Lower lobe of right lung (tissue), 2 donors: ENCODE measurements around the gene WDR1. TPM values are rescaled to one million over a fixed set of nuclear protein-coding genes. Genes with fewer than 3 reads are reported as not detected.

Source experiments
- ATAC-seq, 2 donors: fragments of 200-7000 bp; cut with Tn5 transposase; one replicate each; pipeline ENCODE4 v1.9.1; 2020 to 2022; ENCODE audit warnings: mild to moderate bottlenecking in 2 of 2, moderate library complexity in 2 of 2
- DNase-seq: peaks from one replicate; pipeline ENCODE4 v3.0.0-alpha.2; 2020
- H3K27ac ChIP-seq: fragments of 200-600 bp; one replicate; pipeline ENCODE4 v1.8.0; 2022
- H3K27me3 ChIP-seq: fragments of 200-600 bp; one replicate; pipeline ENCODE4 v1.8.0; 2022; ENCODE audit warnings: low read depth
- H3K36me3 ChIP-seq: fragments of 200-600 bp; one replicate; pipeline ENCODE4 v1.8.0; 2022; ENCODE audit warnings: mild to moderate bottlenecking
- H3K4me1 ChIP-seq: fragments of 200-600 bp; one replicate; pipeline ENCODE4 v1.8.0; 2022
- H3K4me3 ChIP-seq: fragments of 200-600 bp; one replicate; pipeline ENCODE4 v1.8.0; 2022; ENCODE audit warnings: mild to moderate bottlenecking
- H3K9me3 ChIP-seq: fragments of 200-600 bp; one replicate; pipeline ENCODE4 v1.8.0; 2022
- CTCF ChIP-seq: fragments of 200-600 bp; IDR thresholded peaks from one replicate; pipeline ENCODE4 v1.8.0; 2022; ENCODE audit warnings: antibody characterized with exemption, mild to moderate bottlenecking
- intact Hi-C: fragments of 100-400 bp; cut with DNase I; formaldehyde crosslinking; loops from one replicate; pipeline ENCODE4 v1.11.0; 2022
- total RNA-seq: library from RNA; stranded (reverse); fragmentation: NEBNext Ultra II Directional; extraction: Animal tissue kit (Norgen Biotek cat#: 25700); gene quantifications from one replicate; pipeline ENCODE4 v1.2.1, GENCODE V29; 2021
- donor health status: DM: no; HTN: yes; CAD: no; lungs with severe emphysema.

WDR1 gene
- total RNA-seq, 1 donor from 2014 or later: 233 TPM

GRCh38 chr4:10140866-10141759 lies 24.5 kb upstream of the WDR1 start:
- intact Hi-C loops: no loop called here
- Histone ChIP-seq H3K27ac (no peak overlapping the region), H3K27me3 (no peaks in the 10 kb centered on the region), H3K9me3 (no peaks in the 10 kb centered on the region), H3K36me3 (no peaks in the 10 kb centered on the region), H3K4me3 (no peak overlapping the region), H3K4me1 (no peaks in the 10 kb centered on the region)
- no peak for DNase-seq
- no peak for ATAC-seq
- no peak for TF ChIP-seq CTCF

GRCh38 chr4:10139518-10139917 lies 22.9 kb upstream of the WDR1 start:
- no peaks in the 10 kb centered on the region for H3K27me3 ChIP-seq
- no peaks in the 10 kb centered on the region for H3K4me1 ChIP-seq
- no peak overlapping the region for H3K4me3 ChIP-seq
- intact Hi-C loops: no loop called here
- no peak overlapping the region for H3K27ac ChIP-seq
- H3K36me3 ChIP-seq: no peaks in the 10 kb centered on the region
- H3K9me3 ChIP-seq: no peaks in the 10 kb centered on the region
- DNase-seq (no peak), ATAC-seq (no peak)
- TF ChIP-seq CTCF: no peak

GRCh38 chr4:10135260-10135659 lies 18.7 kb upstream of the WDR1 start:
- H3K9me3 ChIP-seq: no peaks in the 10 kb centered on the region
- no peaks in the 10 kb centered on the region for H3K36me3 ChIP-seq
- ATAC-seq (no peak), DNase-seq (no peak)
- TF ChIP-seq CTCF: no peak
- H3K27ac ChIP-seq: no peak overlapping the region
- H3K4me1 ChIP-seq: no peaks in the 10 kb centered on the region
- H3K27me3 ChIP-seq: peaks cover 3% of the 10 kb centered on the region
- intact Hi-C loops: no loop called here
- H3K4me3 ChIP-seq: no peak overlapping the region

- no peak for ATAC-seq
- TF ChIP-seq CTCF: no peak
Measured at GRCh38 chr4:10134141-10134540, 17.5 kb upstream of the WDR1 start.

GRCh38 chr4:10131202-10131601 lies 14.6 kb upstream of the WDR1 start:
- Histone ChIP-seq H3K36me3 (no peaks in the 10 kb centered on the region), H3K27me3 (peaks cover 4% of the 10 kb centered on the region), H3K9me3 (no peaks in the 10 kb centered on the region), H3K4me1 (no peaks in the 10 kb centered on the region), H3K4me3 (no peak overlapping the region), H3K27ac (no peak overlapping the region)
- TF ChIP-seq CTCF: no peak
- ATAC-seq: no peak
- DNase-seq: no peak
- intact Hi-C loops: no loop called here

More at GRCh38 chr4:10134141-10134540, 17.5 kb upstream of the WDR1 start:
- Histone ChIP-seq H3K27ac (no peak overlapping the region), H3K4me1 (no peaks in the 10 kb centered on the region), H3K27me3 (peaks cover 4% of the 10 kb centered on the region), H3K9me3 (no peaks in the 10 kb centered on the region), H3K36me3 (no peaks in the 10 kb centered on the region), H3K4me3 (no peak overlapping the region)
- intact Hi-C loops: no loop called here
- DNase-seq: no peak
